AG09309 (cell line): ENCODE measurements around the gene PRKCZ.

Experiments used
- DNase-seq: peaks from one replicate; pipeline ENCODE4 v3.0.0-alpha.2; 2010; ENCODE audit warnings: low read depth
- H3K4me3 ChIP-seq: 2 replicates; pipeline ENCODE4 v1.5.1; 2011; ENCODE audit warnings: mild to moderate bottlenecking, low read depth, low read length, moderate library complexity; ENCODE audit not compliant: control insufficient read depth
- CTCF ChIP-seq: IDR thresholded peaks from 2 replicates; pipeline ENCODE4 v1.5.1; 2011; ENCODE audit warnings: mild to moderate bottlenecking, low read depth, low read length, inconsistent platforms; ENCODE audit not compliant: insufficient read depth, control insufficient read depth; ENCODE audit errors: missing control alignments

Gene PRKCZ

GRCh38 chr1:2229911-2230731 is 179.9 kb downstream of the PRKCZ start:
- no peak for DNase-seq
- TF ChIP-seq CTCF, result no peak
- H3K4me3 ChIP-seq, result peak overlapping the region; percentile 94

- DNase-seq, result no peak
- peak overlapping the region; percentile 94 for H3K4me3 ChIP-seq
- TF ChIP-seq CTCF, result no peak
Observed at GRCh38 chr1:2230781-2231531, 180.7 kb downstream of the PRKCZ start.

- no peak for TF ChIP-seq CTCF
- DNase-seq, result peak; percentile 42
- peak overlapping the region; percentile 94 for H3K4me3 ChIP-seq
Observed at GRCh38 chr1:2231532-2232254, 181.5 kb downstream of the PRKCZ start.

GRCh38 chr1:2232255-2232915 is 182.2 kb downstream of the PRKCZ start:
- TF ChIP-seq CTCF, result no peak
- H3K4me3 ChIP-seq, result peak overlapping the region; percentile 94
- DNase-seq, result no peak

GRCh38 chr1:2232916-2233438 is 182.8 kb downstream of the PRKCZ start:
- no peak for TF ChIP-seq CTCF
- peak overlapping the region; percentile 94 for H3K4me3 ChIP-seq
- no peak for DNase-seq

GRCh38 chr1:2233468-2233867 is 183.3 kb downstream of the PRKCZ start:
- peak overlapping the region; percentile 94 for H3K4me3 ChIP-seq
- no peak for DNase-seq
- no peak for TF ChIP-seq CTCF
